ENCODE results near the gene TCN2.
"Not testable (repeated sequence)": the region's sequence is repeated elsewhere in the genome, so short reads cannot be mapped to it uniquely, and the experiment has no call there.

TCN2 gene

DNA sequence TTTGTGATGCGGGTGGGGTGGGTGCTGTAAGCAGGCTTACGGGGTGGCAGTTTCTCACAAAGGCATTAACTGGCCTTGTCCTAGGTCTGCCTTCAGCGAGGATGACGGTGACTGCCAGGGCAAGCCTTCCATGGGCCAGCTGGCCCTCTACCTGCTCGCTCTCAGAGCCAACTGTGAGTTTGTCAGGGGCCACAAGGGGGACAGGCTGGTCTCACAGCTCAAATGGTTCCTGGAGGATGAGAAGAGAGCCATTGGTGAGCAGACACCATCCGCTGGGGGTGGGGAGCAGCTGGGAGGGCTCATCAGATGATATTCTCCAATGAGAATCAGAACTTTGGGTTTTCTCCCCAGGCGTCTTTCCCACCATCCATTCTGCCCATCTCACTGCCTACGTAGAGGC lies 5.8 kb downstream of the TCN2 start:
- DNase-seq = no peak

DNA sequence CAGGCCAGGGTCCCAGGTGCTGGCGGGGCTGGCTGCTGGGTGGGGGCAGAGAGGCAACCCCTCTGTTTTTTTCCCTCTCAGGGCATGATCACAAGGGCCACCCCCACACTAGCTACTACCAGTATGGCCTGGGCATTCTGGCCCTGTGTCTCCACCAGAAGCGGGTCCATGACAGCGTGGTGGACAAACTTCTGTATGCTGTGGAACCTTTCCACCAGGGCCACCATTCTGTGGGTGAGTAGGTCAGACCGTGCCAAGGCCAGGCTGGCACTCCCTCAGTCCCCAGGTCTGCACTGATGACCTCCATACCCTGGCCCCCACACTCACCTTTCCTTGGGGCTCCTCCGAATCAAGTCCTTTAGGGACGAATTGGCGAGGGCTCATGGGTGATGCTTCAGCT lies 7.3 kb downstream of the TCN2 start:
- no peak for DNase-seq

DNA sequence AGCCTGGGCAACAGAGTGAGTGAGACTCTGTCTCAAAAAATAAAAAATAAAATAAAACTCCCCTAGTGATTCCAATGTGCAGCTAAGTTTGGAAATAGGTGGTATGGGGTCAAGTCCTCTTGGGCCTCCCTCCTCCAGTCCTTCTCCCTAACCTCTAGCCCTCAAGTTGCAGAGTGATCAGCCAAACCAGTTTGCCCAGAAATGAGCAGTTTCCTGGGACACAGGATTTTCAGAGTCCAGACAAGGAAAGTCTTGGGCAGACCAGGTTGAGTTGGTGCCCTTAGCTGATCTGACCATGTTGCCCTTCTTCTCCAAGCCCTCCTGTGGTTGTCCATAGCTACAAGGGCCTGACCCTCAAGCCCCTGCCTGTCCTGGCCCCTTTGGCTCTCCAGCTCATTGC lies 7.9 kb downstream of the TCN2 start:
- no peak for DNase-seq

DNA sequence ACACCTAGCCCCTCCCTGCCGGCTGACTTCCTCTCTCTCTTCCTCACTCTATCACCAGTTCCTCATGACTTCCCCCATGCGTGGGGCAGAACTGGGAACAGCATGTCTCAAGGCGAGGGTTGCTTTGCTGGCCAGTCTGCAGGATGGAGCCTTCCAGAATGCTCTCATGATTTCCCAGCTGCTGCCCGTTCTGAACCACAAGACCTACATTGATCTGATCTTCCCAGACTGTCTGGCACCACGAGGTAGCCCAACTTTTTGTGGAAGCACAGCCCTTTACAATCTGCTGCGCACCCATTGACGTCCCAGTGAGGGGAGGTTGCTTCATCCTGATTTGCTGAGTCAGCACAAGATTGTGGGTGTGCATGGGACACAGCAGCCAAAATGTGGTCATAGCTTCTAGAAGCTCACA lies 8.6 kb downstream of the TCN2 start:
- DNase-seq = no peak

GRCh38 chr22:30617819-30618218 lies 10.8 kb downstream of the TCN2 start:
- no peak for DNase-seq

- not testable (repeated sequence) for DNase-seq
These were observed 12.9 kb downstream of the TCN2 start for GRCh38 chr22:30619909-30620308.

- no peak for DNase-seq
These were observed 19.4 kb downstream of the TCN2 start for GRCh38 chr22:30626413-30626812.

DNA sequence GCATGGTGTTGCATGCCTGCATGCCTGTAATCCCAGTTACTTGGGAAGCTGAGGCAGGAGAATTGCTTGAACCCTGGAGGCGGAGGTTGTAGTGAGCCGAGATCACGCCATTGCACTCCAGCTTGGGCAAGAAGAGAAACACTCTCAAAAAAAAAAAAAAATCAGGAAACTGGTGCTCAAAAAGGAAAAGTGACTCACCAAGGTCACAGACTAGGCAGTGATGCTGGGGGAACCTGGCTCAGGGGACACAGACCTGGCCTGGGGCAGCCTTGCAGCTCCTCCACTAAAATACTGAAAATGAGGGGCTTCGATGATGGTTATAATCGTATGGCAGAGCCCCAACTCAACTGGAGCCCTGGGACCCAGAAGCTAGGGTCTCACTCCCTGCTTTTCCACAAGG lies 20.5 kb downstream of the TCN2 start:
- no peak for DNase-seq

DNA sequence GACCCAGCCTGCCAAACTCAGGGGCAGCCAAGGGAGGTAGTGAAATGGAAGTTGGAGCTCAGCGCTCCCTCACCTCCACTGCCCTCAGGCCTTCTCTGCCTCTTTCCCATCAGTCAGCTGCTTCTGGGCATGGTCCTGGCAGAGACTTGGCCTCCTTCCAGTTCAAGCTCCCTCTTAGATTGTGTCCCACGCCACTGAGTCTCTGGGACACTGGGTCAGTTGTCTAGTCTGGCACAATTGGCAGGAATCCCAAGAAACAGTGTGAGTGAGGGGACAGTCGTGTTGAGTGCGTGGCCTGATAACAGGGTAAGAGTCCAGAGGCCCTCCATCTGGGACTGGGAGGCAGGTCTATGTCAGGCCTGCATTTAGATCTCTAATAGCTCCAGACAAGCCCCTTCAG lies 21.5 kb downstream of the TCN2 start:
- peak; percentile 1 for DNase-seq

- DNase-seq = not testable (repeated sequence)
These were observed 24.5 kb downstream of the TCN2 start for GRCh38 chr22:30631469-30631868.

DNA sequence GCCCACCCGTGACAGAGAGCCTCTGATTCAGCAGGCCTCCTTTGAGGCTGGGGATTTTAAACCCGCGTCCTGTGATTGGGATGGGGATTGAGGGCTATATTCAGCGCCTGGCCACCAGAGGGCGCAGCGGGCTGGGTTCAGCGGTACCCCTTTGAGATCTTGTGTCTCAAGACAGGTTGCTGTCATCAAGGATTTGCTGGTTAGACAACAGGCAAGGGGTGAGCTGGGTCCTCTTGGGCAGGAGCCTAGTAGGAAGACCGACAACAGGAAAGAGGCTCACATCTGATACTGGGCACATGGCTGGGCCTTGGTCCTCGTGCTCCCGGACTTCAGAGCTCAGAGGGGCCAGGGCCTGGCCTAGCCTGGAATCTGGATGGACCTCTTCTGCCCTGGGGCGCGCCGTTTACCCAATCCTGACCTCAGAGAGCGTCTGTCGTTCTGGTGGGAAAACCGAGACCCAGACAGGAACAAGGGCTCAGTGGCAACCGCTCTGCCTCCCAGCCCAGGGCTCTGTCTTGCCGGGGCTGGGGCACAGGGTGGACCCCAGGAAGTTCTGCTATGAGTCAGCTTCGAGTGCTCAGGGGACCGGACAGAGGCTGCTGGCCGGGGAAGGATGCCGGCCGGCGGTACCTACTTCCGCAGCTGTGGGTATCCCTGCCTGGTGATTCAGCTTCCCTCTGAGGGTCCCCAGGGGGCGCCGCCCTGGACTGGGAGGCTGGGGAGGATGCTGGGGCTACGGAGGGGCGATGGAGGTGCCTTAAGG lies 27.7 kb downstream of the TCN2 start:
- peak; percentile 55 for DNase-seq

DNA sequence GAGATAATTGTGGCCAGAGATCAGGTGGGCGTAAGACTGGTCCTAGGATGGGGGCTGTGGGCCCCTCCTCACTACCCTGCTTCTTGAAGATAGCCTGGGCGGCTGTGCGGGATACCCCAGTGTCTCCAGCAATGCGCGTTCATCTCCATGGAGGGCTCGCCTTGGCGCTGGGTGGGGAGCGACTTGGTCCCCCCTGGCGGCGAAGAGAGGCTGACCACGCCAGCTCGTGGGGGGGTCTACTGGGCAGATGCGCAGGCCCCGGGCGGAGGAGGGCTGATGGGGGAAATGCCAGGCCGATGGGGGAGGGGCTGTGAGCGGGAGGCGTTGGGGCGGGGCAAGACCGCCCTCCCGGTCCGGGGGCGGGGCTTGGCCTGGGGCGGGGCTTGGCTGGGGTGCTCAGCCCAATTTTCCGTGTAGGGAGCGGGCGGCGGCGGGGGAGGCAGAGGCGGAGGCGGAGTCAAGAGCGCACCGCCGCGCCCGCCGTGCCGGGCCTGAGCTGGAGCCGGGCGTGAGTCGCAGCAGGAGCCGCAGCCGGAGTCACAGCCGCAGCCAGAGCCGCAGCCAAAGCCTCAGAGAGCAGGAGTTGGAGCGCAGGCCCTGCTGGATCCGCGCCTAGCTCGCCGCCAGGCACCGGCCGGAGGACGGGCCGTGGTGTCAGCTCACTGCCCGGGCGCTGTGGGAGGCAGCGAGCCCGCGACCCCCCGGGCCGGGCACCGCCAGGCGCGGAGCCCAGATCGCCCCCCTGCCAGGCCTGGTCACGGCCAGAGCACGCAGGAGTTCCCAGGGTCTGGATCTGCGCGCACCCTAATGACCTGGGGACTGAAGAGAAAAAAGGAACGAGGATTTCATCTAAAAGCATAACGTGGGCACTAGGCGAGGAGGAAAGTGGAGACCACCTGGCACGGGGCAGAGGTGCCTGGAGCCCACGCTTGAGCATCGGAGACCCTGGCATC lies 28.6 kb downstream of the TCN2 start, which contains the start of gene SLC35E4:
SLC35E4 (plus strand) TSS at position 509 of the 953 bp plus-strand sequence. CDS start 670 bp downstream, outside the sequence.
- peak; percentile 80 for DNase-seq

- DNase-seq = peak; percentile 22
These were observed 29.5 kb downstream of the TCN2 start for GRCh38 chr22:30636226-30637077.

DNA sequence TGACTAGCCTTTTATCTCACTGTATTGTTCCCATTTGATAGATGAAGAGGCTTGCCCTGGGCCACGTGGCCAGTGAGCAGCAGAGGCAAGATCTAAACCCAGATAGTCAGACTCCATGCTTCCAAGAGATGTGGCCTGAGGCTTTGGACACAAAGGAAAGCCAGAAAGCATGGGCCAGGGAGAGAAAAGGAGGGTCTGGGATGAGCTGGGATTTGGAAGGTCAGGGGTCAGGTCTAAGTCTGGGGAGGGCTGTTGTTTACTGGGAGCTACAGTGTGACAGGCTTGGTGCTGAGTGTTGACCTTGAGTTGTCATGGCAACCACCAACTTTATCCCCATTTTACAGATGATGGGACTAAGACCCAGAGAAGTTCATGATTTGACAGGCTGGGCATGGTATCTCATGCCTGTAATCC lies 30.7 kb downstream of the TCN2 start:
- no peak for DNase-seq

DNA sequence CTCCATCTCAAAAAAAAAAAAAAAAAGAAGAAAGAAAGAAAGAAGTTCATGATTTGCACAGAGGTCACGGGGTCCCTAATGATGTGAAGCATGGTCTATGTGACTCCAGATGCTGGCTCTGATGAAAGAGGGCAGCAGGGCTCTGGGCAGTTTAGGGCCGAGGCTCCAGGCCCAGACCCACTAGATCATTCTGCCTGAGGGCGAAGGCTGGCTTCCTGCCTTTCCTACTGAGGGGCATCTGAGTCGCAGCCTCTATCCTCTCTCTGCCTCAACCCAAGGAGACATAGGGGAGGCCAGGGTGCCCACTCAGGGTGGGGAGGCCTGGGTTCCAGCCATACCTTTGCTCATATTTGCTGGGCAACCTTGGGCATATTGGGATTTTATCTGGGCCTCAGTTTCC lies 33.4 kb downstream of the TCN2 start:
- DNase-seq = no peak

DNA sequence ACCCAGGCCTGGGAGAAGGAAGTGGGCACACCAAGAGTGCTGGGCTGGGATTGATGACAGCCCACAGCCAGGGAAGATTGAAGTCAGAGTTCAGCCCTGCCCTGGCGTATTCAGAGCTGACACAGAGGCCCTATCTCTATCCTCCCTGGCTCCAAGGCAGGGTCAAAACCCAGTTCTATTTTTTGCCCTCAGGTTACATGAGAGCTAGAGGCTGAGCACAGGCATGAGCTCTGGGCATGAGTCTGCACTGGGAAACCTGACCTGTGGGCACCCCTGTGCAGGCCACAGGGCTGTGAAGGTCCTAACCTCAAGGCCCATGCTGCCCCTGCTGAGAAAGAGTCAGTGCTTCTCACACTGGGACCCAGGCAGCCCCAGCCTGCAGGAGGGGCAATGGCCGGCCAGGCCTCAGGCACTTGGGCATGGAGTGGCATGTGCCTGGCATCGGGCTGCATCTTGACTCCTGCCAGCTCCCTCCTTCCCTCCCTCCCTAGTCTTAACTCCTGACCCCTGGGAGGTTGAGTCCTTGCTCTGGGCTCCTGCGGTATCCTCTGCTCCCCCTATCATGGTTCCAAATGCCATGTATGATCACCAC lies 34.0 kb downstream of the TCN2 start:
- no peak for DNase-seq

DNA sequence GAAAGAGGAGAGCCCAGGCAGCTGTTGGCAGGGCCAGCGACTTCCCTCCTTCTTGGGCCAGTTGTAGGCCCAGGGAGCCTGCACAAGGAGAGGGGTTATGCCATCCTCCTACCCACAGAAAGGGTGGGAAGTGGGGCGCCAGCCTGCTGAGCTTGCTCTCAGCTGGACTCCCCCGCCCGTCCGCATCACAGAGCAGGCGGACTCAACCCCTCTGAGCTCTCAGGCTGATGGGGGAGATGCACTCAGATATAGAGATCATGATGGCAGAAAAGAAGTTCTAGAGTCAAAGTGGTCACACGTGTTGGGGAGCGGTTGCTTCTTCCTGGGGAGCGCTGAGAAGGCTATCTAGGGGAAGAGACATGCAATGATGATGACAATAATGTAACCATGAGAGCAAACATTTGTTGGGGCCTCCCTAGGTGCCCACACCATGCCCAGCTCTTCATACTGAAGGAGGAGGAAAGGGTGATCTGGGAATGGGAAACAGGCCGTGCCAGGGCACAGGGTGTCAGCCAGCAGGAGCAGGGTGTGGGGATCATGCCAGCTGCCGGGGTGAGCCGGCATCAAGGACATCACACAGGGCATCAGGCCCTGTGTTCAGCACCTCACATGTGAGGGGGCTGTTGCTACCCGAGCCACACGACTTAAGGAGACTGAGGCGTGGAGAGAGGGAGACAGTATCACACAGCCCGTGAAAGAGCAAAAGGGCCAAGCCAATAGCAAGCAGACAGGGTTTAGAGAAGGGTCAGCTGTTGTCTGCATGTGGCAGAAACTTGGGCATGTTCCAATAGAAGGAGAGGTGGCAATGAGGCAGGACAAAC lies 36.3 kb downstream of the TCN2 start:
- DNase-seq = no peak

GRCh38 chr22:30646518-30647160 lies 39.7 kb downstream of the TCN2 start:
- no peak for DNase-seq

GRCh38 chr22:30647536-30647935 lies 40.6 kb downstream of the TCN2 start:
- DNase-seq = no peak

DNA sequence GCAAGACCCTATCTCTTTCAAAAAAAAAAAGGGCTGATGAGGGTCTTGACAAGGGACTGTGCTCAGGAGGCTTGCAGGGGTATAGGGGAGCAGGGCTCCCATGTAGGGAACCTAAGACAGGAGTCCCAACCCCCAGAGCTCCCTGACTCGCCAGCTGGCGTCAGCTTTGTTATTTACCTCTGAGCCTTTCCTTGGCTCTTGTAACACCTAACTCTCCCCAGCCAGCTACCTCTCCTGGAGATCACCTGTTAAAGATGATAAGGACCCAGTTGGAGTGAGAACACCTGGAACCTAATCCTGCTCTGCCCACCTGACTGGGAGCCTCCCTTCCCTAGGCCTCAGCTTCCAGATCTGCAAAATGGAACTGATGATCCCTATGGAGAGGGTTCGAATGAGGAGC lies 41.9 kb downstream of the TCN2 start:
- DNase-seq = no peak

- DNase-seq = no peak
These were observed 42.5 kb downstream of the TCN2 start for GRCh38 chr22:30649430-30650007.
